Stimulated activated CD4-positive, alpha-beta T cell treated with anti-CD3 and anti-CD28 coated beads, Interleukin-12 subunit alpha, Interleukin-12 subunit beta, amount 100 ng/mL, for 4 hours (primary cell): ENCODE results near the gene PHGDH.
"Not testable (repeated sequence)": the region's sequence is repeated elsewhere in the genome, so short reads cannot be mapped to it uniquely, and the experiment has no call there.

ENCODE experiments used
- DNase-seq: peaks from one replicate; pipeline ENCODE4 v3.0.0-alpha.2; 2020

Gene PHGDH

GRCh38 chr1:119768778-119769177 lies 57.0 kb downstream of the PHGDH start, which contains the start of gene HMGCS2:
Gene HMGCS2, minus strand, starts transcription at chr1:119768905. Its CDS starts 61 bp downstream, at chr1:119768844.
- no peak for DNase-seq

- no peak for DNase-seq
Measured at GRCh38 chr1:119771016-119771415, 59.3 kb downstream of the PHGDH start.

GRCh38 chr1:119771770-119772169 lies 60.0 kb downstream of the PHGDH start:
- DNase-seq = no peak

GRCh38 chr1:119772298-119772697 lies 60.6 kb downstream of the PHGDH start:
- no peak for DNase-seq

DNA sequence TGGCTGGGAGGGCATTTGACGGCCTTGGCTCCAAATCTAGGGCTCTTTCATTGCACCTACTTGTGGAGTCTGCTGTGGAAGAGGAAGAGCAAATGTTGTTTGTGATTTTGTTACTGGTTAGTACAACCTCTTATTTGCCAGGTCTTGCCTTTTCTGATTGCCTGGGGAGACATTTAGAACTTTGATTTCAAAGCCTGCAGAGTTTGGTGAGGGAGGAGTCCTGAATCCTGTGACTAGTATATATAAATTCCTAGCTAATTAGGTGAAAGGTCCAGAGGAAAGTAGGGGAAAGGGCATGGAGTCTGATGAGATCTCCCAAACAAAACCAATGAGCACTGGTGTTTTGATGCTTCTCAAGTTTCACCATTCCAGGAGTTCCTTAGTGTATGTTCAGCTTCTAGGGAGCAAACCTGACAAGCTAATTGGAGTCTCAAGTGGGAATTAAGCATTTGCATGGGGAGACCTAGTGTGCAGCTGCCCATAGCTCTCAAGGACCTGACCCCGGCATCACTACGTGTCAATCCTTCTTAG lies 62.0 kb downstream of the PHGDH start:
- no peak for DNase-seq

DNA sequence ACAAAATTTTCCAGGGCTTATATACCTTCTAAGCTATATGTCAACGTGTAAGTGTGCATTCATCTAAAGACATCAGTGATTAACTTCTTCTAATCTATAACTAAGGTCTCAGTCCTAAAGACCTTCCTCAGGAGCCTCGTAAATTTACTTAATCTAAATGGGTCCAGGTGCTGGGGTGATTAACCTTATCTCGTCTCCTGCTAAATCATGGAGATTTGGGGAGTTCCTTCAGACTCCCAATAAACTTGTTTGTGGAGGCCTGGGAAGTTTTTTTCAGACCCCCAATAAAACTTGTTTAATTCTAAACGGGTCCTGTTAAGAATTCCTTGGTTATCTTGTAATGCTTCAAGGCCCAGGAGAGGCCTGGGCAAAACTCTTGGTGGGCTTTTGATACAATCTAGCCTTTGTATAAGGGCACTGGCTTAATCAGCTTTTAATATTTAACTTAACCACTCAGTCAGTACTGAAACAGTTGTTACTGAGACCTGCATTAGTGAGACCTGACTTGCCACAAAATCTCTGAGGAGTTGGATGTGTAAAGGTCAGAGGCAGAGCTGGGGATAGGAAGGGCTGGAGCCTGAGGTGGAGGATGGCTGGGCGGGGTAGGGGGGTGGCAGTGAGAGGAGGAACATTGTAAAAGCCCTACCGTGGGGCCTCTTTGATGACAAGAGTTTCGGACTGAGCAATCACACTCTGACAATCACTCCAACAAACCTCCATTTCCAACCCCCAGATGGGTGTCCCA lies 63.2 kb downstream of the PHGDH start:
- DNase-seq = no peak

DNA sequence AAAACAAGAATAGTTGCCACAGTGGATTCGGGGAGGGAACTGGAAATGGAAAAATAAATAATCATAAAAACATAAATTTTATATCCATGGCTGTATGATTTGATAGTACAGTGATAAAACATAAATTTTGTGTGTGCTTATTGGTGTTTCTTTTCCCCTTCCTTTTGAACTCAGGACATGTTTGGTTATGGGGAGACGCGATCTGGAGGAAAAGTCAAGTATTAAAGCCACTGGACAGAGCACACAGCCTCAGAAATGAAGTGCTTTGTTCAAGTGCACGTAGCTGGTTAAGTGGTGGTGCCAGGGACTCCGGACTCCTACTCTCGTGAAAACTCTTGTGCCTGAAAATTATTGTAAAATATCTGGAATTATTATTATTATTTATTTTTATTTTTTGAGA lies 66.6 kb downstream of the PHGDH start:
- no peak for DNase-seq

DNA sequence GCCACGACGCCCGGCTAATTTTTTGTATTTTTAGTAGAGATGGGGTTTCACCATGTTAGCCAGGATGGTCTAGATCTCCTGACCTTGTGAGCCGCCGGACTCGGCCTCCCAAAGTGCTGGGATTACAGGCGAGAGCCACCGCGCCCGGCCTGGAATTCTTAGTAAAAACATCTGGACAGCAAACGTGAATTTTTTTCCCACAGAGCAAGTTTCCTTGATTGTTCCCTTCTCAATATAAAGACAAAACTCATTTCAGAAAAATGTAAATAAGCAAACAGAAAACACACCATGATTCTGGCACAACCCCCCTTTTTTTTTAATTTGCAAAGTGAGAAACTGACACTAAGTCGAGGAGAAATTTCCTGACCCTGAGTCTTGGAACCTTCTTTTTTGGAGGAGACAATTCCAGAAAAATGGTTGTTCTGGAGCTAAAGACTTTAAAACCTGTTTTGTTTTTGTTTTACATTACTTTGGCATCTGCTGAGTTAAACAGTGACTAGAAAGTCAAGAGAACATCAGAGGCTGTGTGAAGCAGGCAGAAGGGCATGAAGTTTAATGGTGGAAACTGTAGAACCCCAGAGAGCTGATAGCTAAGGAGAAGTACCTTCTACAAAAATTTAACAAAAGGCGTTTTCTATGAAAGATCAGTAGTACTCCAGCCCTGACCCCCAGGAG lies 67.3 kb downstream of the PHGDH start:
- DNase-seq = no peak

DNA sequence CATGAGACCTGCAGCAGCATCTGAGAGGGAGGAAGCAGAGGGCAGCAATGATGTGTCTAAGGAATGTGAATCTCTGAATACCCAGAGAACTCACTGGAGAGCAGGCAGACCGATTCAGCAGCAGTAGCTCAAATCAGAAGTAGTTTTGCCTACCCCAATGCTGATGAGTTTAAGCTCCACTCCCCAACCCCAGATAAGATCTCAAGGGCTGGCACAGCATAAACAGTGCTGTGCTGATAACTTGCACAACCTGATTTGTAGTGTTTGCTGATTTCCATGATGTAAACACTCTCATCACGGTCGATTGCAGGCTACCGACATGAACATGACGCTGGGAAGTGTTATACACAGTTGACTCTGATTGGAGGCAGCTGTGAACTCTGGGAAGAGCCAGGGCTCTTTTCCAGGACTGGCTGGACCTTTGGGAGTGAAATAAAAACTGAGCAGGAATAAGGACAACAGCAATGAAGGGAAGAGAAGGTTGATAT lies 68.2 kb downstream of the PHGDH start:
- DNase-seq = no peak

DNA sequence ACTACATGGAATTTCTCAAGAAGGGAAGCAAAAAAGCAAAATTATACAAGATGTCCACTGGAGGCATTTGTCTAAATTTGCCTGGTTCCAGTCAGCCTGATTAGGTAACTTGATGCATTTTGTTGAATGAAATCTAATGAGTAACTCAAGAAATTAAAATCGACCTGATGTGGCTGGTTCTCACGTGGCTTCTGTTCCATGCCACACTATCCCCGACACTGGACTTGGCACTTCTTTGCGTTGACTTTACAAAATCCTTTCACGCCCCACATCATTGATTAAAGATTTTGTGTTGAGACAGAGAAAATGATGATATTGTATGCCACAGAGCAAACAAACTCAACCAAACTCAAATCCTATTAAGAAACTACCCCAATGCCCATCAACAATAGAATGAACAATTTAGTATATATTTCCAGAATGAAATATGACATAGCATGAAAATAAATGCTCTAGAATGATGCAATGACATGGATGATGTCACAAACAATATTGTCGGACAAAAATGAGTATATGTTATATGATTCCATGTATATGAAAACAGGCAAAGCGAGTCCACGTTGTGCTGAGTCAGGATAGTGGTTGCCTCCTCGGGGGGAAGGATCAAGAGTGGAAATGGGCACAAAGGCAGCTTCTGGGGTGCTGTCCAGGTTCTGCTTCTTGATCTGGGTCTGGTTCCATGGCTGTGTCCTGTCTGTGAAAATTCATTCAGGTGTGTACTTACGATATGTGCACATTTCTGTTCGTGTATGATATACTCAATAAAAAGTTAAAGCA lies 69.9 kb downstream of the PHGDH start:
- DNase-seq = no peak

DNA sequence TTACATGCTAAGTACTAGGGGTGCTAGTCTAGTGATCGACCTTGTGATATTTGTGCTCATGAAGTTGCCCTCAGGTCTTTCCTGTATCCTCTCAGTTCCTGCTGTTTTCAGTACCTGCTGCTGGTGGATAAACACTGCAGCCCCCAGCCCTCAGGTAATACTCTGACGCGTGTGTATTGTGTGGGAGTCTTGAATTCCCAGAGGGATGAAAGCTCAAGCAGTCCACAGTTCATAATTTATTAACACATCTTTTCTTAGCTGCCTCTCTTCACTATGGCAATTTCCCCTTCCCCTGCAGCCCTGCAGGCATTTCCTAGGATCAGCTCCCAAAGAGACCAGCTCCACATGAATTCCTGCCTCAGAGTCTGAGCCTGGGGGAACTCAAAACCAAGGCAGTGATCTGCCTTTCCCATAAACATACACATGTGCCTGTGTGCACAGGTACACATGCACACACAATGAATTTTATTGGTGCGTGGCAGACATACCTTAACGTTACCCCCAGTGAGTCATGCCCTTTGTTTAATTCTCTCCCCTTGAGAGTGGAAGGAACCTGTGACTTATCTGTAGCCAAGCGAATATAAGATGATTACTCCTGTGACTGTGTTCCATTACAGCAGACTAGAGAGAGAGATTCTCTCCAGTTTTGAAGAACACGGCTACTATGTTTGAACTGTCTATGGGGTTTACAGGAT lies 71.0 kb downstream of the PHGDH start:
- DNase-seq = no peak

DNA sequence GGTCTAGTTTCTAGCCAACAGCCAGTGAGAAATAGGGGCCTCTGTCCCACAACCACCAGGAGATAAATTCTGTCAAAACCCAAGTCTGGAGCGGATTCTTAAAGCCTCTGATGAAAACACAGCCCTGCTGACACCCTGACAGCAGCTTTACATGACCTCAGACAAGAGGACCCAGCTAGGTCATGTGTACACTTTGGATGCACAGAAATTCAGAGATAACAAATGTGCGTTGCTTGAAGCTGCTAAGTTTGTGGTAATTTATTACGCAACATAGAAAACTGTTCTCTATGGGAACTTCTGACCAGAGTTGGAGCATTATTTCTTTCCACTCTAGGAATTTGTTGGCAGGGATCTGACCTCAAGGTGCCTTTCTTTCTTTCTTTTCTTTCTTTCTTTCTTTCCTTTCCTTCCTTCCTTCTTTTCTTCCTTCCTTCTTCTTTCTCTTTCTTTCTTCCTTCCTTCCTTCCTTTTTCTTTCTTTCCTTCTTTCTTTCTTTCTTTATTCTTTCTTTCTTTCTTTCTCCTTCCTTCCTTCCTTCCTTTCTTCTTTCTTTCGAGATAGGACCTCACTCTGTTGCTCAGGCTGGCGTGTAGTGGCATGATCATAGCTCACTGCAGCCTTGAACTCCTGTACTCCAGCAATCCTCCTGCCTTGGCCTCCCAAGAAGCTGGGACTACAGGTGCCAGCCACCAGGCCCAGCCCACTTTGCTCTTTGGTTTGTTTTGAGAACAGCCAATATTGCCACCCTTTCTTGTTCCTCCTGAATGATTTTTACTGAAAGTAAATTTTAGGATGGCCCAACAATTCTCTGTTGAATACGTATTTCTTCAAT lies 71.8 kb downstream of the PHGDH start:
- no peak for DNase-seq

DNA sequence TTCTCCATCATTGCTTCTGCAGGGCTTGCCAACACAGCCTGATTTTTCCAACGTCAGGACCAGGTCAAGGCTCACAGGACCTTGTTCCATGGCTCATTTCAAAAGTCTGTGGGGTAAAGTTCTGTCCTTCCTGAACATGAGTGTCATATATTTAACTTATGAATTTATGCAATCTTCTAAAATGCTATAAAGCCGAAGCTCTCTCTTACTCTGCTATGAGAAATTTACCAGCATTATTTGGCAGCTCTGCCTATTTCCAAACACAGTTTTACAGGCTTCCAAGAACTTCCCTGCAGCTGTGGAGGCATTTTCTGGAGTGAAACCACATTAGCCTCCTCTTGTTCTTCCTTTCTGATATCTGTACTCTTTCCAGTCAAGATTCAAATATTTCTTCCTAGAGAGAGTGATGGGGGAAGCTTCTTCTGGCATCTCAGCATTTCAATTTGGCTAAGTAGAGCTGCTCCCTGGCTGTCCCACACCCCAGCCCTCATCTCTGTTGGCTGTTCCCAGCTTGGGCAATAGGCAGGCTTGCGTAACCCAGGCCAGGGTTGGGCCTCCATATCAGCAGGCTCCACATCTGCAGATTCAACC lies 72.6 kb downstream of the PHGDH start:
- no peak for DNase-seq

DNA sequence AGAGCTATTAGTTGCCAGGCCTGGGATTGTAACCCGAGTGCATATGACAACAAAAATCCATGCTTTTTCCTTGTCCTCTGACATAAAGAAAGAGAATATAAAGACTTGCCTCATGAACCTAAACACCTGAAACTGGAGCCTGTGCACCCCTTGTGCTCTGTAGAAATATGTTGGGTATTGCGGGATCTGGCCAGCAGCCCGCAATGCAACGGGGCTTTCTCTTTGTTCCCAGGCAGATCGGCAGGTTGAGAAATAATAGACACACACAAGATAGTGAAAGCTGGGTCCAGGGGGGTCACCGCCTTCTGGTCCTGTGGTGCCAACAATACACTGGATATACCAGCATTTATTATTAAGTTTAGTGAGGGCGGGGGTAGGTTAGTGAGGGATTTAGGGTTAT lies 74.3 kb downstream of the PHGDH start:
- not testable (repeated sequence) for DNase-seq

DNA sequence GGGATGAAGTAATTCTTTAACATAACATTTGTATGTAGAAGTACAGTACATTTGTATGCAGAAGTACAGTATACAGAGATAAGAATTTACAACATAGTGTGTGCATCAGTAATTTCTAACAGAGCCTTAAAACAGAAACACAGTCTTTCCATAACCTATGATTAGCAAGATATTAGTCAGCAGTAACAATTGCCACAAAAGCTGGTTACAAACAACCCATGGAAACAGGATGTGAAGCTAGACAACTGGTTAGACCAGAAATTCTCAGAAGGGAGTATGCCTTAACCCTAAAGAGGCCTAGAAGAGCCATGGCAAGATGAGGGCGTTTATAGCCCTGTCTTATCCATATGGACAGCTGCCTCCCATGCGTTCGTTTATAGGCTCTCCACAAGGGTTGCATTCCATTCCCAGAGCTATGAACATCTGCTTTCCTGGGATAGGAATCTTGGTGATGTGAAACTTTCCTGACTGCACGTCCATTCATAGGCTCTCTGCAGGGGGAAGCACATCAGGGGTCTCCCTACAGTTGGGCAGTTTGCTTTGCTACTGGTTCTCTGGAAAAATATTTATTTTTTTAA lies 74.8 kb downstream of the PHGDH start:
- DNase-seq = not testable (repeated sequence)

DNA sequence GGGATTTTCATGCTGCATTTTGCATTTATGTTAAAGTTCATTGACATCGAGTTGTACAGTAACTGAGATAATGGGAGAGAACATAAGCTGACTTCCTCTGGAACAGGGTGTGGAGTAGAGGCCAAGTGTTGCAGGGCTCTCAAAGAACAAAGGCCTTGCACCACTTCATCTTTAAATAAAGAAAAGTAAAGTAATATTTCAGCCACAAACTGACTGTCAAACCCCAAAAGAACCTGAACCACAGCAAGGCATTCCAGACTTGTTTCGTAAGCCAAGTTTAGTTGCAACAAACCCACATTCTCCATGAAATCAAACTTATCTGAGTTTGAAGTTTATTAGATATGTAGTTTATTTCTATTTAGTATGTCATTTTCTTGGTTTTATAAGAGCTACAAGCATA lies 76.0 kb downstream of the PHGDH start:
- DNase-seq = no peak

DNA sequence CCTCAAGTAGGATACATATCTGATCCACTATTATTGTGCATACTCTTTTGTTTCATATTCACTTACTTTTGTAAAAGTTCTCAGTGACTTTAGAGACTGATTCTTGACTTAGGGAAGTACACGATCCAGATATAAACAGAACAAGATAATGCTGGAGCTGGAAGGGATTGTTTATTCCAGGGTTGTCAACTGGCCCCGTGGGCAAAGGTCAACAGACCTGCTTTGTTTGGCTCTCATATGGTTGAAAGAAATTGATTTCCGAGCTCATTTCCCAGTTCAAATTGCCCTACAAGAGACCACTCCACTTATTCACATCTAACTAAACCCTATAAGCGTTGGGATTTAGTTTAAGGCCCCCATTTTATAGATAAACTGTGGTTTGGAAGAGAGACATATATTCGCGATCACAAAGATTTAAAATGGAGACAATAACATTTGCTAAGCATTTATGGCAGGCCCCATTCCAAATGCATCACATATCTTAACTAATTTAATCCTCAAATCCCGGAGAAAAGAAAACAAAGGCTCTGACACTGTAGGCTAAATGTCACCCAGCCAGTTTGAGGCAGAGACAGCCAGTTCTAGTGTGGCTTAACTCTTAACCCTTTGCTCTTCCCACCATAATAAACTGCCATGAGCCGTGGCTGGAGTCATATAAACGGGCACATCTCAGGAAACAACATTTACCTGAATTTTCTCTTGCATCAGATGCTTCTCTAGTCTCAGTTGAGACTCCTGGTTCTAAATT lies 78.9 kb downstream of the PHGDH start:
- no peak for DNase-seq

GRCh38 chr1:119791377-119791776 lies 79.6 kb downstream of the PHGDH start:
- no peak for DNase-seq
